Measurements from ENCODE around the gene AREG. TPM values are rescaled to one million over a fixed set of nuclear protein-coding genes. Genes with fewer than 3 reads are reported as not detected.
"Not testable (repeated sequence)": the region's sequence is repeated elsewhere in the genome, so short reads cannot be mapped to it uniquely, and the experiment has no call there.

Gene AREG
- polyA plus RNA-seq (2011; rRNA removed) (2.0 and 2.4 TPM in 2 replicates), polyA minus RNA-seq (2011; rRNA and poly(A)+ RNA removed) (0.61 and 0.78 TPM in 2 replicates)

GRCh38 chr4:74444891-74445642 lies at the start of gene AREG:
TSS of gene AREG (plus strand) at chr4:74445136. CDS start at chr4:74445346, 210 bp downstream.
- Histone ChIP-seq H3K27ac (ENCODE audit: low read depth, low read length) (no peak within 1 kb of the TSS), H3K9me3 (ENCODE audit: control insufficient read depth, insufficient read depth, low read length) (no peaks in the 10 kb centered on the region), H3K27me3 (ENCODE audit: control insufficient read depth, insufficient read depth, low read length) (no peaks in the 10 kb centered on the region), H3K4me3 (ENCODE audit: low read depth, low read length) (peak within 1 kb of the TSS; percentile 82)
- ChIA-PET POLR2A (interaction anchor here (1.3 kb wide), 2 partner anchors 11 to 19 kb away, joined by 3 read pairs; no protein-coding TSS in a partner anchor), CTCF (interaction anchor here (0.7 to 1.7 kb wide), 28 partner anchors 9 to 231 kb away, joined by 3 to 8 read pairs (median 4); partner anchors contain the start of gene EREG)
- peak; percentile 76 for TF ChIP-seq CTCF (IDR thresholded peaks at IDR 0.05; ENCODE audit: low read depth, low read length)
- no peak for DNase-seq (ENCODE audit: low read depth, low spot score)

GRCh38 chr4:74395633-74396032 lies 49.3 kb upstream of the AREG start:
- no peak for TF ChIP-seq CTCF (IDR thresholded peaks at IDR 0.05; ENCODE audit: low read depth, low read length)
- CTCF ChIA-PET, result interaction anchor here (0.5 to 1.4 kb wide), 2 partner anchors 18 to 136 kb away, joined by 3 to 6 read pairs; no protein-coding TSS in a partner anchor
- H3K4me3 ChIP-seq (ENCODE audit: low read depth, low read length), result no peak overlapping the region
- H3K9me3 ChIP-seq (ENCODE audit: control insufficient read depth, insufficient read depth, low read length), result peaks cover 8% of the 10 kb centered on the region; the same call in 1 of the 2 replicates
- no peak overlapping the region for H3K27ac ChIP-seq (ENCODE audit: low read depth, low read length)
- no peak for DNase-seq (ENCODE audit: low read depth, low spot score)
- POLR2A ChIA-PET, result no interaction called here
- no peaks in the 10 kb centered on the region for H3K27me3 ChIP-seq (ENCODE audit: control insufficient read depth, insufficient read depth, low read length)

GRCh38 chr4:74397748-74398426 lies 47.0 kb upstream of the AREG start:
- no peak for TF ChIP-seq CTCF (IDR thresholded peaks at IDR 0.05; ENCODE audit: low read depth, low read length)
- DNase-seq (ENCODE audit: low read depth, low spot score), result no peak
- Histone ChIP-seq H3K9me3 (ENCODE audit: control insufficient read depth, insufficient read depth, low read length) (peaks cover 8% of the 10 kb centered on the region; the same call in 1 of the 2 replicates), H3K27me3 (ENCODE audit: control insufficient read depth, insufficient read depth, low read length) (no peaks in the 10 kb centered on the region), H3K27ac (ENCODE audit: low read depth, low read length) (no peak overlapping the region), H3K4me3 (ENCODE audit: low read depth, low read length) (no peak overlapping the region)
- ChIA-PET POLR2A (no interaction called here), CTCF (interaction anchor here (1.1 kb wide), 1 partner anchor 133 kb away, joined by 3 read pairs; no protein-coding TSS in a partner anchor)

GRCh38 chr4:74398894-74399589 lies 45.9 kb upstream of the AREG start:
- not testable (repeated sequence) for H3K4me3 ChIP-seq (ENCODE audit: low read depth, low read length)

GRCh38 chr4:74400395-74400794 lies 44.5 kb upstream of the AREG start:
- Histone ChIP-seq H3K9me3 (ENCODE audit: control insufficient read depth, insufficient read depth, low read length) (peaks cover 8% of the 10 kb centered on the region; the same call in 1 of the 2 replicates), H3K27me3 (ENCODE audit: control insufficient read depth, insufficient read depth, low read length) (no peaks in the 10 kb centered on the region), H3K4me3 (ENCODE audit: low read depth, low read length) (no peak overlapping the region), H3K27ac (ENCODE audit: low read depth, low read length) (no peak overlapping the region)
- ChIA-PET CTCF (interaction anchor here (0.6 to 1.2 kb wide), 2 partner anchors 23 to 132 kb away, joined by 3 read pairs; no protein-coding TSS in a partner anchor), POLR2A (no interaction called here)
- no peak for TF ChIP-seq CTCF (IDR thresholded peaks at IDR 0.05; ENCODE audit: low read depth, low read length)
- no peak for DNase-seq (ENCODE audit: low read depth, low spot score)

More at GRCh38 chr4:74398894-74399589, 45.9 kb upstream of the AREG start:
- H3K9me3 ChIP-seq (ENCODE audit: control insufficient read depth, insufficient read depth, low read length); DNase-seq (ENCODE audit: low read depth, low spot score); H3K27me3 ChIP-seq (ENCODE audit: control insufficient read depth, insufficient read depth, low read length); POLR2A ChIA-PET; H3K27ac ChIP-seq (ENCODE audit: low read depth, low read length): not testable (repeated sequence)
- CTCF ChIA-PET, result interaction anchor here (1.1 kb wide), 1 partner anchor 132 kb away, joined by 3 read pairs; no protein-coding TSS in a partner anchor

Measured in AG04450 (cell line).